GM21367 (cell line): ENCODE measurements around the gene OR51M1.
"Not testable (repeated sequence)": the region's sequence is repeated elsewhere in the genome, so short reads cannot be mapped to it uniquely, and the experiment has no call there.

Experiments used
- ATAC-seq: cut with Tn5 transposase; IDR thresholded peaks from one replicate; pipeline ENCODE4 v1.9.1; 2021; ENCODE audit not compliant: unreplicated experiment

OR51M1 gene, protein sequence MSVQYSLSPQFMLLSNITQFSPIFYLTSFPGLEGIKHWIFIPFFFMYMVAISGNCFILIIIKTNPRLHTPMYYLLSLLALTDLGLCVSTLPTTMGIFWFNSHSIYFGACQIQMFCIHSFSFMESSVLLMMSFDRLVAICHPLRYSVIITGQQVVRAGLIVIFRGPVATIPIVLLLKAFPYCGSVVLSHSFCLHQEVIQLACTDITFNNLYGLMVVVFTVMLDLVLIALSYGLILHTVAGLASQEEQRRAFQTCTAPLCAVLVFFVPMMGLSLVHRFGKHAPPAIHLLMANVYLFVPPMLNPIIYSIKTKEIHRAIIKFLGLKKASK

DNA sequence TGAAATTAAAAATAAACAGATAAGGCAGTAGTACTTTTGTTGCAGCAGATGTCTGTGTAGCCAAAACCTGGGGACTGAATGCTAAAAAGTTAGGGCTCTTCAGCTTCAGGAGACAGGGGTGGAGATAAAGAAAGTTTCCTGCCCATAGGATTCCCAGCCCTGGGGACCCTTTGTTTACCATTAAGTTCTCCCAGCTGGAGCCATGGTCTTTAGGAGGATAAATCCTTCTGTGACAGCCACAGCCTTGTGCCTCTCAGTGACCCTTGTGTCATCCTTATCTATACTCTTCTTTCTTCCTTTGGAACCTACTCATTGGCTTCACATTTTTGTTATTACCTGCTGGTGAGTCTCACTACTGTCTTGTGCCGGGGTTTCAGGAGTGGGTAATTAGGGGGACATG, at the start of gene OR51M1:
Gene OR51M1, plus strand, starts transcription at position 237 of the 400 bp plus-strand sequence. CDS start 5,587 bp downstream, outside the sequence.
- ATAC-seq: no peak

DNA sequence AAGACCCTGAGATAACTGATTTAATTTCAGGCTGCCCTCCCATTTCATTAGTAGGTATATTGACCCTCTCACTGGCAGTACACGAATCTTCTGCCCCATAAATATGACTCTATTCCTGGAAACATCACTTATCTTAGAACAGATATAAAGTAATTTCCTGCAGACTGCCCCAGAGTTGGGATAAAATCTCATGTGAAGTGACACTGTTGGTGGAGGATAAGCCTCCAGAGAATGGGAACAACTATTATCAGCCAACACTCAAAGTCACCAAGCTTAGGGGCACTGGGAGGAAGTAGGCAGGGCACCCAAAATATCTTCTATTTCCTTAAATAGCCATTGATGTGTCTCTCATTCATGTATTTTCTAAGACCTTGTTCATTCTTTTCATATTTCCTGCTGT, 48.4 kb upstream of the OR51M1 start:
- ATAC-seq: no peak

DNA sequence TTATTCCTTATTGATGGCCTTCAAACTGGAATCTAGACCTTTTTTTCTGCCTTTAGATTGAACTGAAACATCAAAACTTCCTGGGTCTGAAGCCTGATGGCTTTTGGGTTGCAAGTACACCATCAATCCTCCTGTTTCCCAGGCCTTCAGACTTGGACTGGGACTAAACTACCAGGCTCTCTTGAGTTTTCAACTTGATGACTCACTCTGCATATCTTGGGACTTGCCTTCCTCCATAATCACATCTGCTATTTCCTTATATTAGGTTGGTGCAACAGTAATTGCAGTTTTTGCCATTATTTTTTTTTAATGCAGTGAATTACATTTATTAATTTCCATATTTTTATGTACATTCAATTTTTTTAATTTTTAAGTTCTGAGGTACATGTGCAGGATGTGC, 47.3 kb upstream of the OR51M1 start:
- no peak for ATAC-seq

DNA sequence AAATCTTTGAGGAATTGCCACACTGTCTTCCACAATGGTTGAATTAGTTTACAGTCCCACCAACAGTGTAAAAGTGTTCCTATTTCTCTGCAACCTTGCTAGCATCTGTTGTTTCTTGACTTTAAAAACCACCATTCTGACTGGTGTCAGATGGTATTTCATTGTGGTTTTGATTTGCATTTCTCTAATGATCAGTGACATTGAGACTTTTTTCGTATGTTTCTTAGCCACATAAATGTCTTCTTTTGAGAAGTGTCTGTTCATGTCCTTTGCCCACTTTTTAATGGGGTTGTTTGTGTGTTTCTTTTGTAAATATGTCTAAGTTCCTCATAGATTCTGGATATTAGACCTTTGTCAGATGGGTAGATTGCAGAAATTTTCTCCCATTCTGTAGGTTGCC, 46.4 kb upstream of the OR51M1 start:
- not testable (repeated sequence) for ATAC-seq

DNA sequence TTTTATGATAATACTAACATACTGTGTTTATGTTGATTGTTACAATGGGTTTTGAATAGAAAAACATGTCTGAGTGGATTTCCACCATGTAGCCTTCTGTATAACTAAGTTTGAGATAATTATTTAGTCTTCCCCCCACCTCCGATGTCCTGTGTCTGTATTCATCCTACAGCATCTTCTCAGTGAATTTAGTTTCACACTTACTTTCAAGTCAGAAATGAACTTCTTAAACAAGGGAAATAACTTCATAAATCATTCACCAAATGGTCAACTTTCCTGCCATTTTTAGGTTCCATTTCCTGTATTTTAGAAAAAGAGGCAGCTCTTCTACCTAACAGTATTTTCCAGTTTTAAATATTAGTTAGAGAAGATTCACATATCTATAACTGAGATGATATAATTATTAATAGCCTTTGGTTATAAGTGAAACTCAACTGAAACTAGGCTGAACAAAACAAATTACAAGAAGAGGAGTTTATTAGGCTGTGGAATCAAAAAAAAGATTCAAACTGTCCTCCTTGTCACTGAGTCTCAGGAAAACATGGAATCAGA, 43.8 kb upstream of the OR51M1 start:
- ATAC-seq: peak; percentile 56

DNA sequence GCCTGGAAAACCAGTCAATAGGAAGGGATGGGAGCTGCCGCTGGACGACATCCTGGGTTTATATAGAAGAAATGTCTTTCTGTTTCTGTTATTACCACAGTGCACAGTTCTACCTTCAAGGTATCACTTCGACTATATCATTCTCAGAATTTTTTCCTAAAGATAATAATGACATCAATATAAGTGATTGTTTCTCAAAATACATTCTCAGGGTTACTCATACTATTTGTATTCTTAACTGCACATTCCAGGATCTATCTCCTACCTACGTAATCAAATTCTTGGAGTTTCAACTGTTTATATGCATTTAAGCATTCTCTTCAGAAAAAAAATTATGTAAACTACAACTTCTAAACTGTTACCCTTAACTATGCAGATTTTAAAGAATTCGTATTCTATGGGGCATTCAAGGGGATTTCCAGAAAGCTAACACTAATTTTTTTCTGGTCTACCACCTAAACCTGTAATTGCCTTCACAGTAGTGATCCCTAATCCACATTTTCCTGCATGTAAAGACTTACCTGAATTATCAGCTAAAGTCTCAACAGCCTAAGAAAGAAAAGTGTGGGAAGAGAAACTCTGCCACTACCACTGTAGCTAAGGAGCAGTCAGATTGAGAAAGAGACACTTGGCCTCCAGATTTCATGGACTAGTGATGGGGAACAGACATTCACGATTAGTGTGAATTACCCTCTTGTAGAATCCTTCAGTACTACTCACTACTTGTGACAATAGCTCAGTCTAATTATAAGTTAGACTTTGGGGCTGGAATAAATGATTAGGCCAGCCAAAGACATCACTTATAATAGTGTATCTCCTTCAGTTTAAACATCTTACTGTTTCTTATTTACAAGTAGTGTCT, 39.9 kb upstream of the OR51M1 start, which contains the start of gene OR51B5:
Gene OR51B5, minus strand, starts transcription at position 51 of the 862 bp plus-strand sequence. Its CDS starts 0 bp downstream, at position 51.
- ATAC-seq: no peak

DNA sequence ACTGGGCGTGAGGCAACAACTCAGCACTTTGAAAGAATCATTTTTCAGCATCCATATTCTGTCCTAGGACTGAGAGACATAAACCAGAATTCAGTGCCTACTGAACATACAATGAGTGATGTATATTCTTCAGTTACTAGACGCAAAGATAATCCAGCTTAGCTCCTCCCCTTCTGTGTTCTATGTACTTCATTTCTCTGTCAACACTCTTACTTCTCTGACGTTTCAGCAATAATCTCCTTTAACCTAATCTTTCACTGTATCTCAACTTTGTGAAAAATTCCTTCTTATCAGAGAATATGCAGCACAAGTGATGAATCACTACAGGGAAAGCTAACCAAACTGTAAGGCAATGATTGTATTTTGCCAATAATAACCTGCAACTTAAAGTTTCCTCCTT, 37.8 kb upstream of the OR51M1 start:
- no peak for ATAC-seq

DNA sequence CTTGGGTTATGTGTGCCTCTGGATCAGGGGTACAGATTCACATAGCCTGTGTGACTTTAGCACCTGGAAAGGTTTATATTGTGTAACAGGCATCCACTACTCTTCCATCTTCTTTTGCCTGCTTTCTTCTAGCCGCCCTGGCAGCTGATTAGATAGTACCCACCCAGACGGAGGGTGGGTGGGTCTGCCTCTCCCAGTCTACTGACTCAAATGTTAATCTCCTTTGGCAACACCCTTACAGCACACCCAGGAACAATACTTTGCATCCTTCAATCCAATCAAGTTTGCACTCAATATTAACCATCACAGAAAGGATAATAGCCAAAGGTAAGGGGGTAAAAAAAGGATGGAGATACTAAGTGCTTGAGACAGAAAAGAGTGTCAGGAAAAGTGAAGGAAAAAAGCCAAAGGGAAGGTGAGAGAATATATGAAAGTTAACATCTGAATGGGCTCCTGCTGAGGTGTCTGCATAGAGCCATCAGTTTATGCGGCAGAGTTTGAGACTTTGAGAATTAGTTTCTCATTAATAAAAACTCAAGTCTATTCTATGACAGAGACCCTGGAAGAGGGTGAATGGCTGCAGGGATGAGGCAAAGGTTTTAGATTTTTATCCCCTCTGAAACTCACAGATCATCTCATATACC, 34.9 kb upstream of the OR51M1 start:
- ATAC-seq: no peak

DNA sequence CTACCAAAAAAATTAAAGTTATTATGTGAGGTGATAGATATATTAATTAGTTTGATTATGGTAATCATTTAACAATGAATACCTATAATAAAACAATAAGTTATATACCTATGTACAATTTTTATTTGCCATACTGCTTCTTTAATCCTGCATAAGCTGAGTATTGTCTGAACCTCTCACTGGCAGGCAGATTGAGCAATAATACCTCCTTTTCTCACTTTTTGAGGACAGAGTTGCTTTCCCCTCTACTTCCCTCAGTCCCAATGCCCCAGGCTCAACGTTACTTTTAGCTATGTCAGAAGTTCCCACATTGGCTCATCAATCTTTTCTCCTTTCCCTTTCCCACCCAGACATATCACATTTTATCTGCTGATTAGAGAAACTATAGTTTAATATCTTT, 34.1 kb upstream of the OR51M1 start:
- ATAC-seq: no peak

DNA sequence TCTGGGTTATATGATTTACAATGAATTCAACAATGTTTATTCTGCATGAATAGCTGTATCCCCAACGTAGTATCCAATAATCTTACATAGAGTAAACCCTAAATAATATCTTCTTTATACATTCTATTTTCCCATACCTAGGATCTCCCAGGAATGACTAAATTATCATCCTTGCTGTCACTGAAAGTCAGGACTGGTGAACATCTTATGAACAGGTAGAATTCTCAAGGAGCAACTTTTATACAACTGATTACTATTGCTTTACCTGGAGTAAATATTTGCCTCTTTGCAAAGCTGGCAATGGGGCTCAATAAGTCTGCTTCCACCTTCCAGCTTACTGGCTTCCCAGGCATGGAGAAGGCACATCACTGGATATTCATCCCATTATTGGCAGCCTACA, 32.4 kb upstream of the OR51M1 start, which contains the start of gene OR51B6:
Gene OR51B6, plus strand, starts transcription at position 301 of the 400 bp plus-strand sequence. Its CDS starts 0 bp downstream, at position 301.
- no peak for ATAC-seq

DNA sequence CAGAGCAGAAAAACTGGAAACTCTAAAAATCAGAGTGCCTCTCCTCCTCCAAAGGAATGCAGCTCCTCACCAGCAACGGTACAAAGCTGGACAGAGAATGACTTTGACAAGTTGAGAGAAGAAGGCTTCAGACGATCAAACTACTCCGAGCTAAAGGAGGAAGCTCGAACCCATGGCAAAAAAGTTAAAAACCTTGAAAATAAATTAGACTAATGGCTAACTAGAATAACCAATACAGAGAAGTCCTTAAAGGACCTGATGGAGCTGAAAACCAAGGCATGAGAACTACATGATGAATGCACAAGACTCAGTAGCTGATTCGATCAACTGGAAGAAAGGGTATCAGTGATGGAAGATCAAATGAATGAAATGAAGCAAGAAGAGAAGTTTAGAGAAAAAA, 27.6 kb upstream of the OR51M1 start:
- not testable (repeated sequence) for ATAC-seq

DNA sequence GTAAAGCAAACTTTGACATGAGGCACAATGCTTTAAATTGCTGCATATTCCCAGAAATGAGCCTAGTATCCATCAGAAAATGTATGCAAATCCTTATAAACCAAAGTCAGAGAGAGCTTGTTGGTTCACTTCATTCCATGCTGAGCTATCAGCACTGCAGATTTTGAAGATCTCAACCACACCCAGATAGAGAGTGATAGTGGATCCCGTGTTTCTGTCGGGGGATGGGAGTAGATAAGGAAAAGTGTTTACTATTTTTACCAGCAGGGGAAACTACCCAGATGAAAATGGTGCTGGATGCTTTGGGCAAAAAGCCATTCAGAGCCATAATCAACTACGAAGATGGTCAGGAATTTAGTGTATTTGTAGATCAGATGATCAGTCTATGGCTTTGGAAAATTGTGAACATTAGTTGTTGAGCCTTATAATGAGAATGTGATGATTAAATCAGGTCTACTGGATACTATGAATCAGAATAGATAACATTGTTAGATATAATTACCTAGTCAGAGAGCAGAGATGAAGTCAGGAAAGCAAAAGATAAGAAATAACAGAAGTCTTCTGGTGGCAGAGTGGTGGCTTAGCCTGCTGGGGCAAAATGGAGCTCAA, 21.5 kb upstream of the OR51M1 start:
- no peak for ATAC-seq

DNA sequence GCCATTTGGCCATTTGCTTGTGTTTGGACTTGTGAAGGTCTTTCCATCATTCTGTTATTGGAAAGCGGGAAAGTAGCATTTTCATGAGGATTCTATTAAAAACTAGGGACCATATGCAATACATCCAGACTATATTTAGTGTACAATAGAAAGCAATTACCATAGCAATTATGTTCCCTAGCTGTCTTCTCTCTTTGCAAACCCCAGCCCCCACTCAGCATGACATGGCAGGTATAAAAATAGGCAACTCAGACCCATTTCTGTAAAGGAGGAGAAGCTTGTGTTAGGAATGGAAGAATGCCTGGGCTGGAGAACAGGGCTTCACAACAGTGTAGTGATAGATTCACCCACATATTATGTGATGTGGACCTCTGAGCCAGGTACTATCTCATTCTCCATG, 19.9 kb upstream of the OR51M1 start:
- no peak for ATAC-seq

DNA sequence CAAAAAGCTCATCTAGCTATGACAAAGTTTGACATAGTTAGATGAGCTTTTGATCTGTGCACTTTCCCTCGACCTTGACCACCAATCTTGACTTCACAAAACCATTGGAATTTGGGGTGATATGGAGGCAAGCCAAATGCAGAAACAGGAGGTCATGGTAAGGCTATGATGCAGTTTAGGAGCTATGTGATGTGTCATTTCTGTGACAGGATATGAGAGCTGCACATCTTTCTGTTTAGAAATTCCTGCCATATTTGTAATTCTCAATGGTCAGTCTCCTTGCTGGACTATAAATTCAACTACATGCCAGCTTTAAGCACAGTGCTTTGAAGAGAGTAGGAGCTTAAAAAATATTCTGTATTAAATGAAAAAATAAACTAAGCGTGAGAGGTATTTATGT, 19.4 kb upstream of the OR51M1 start:
- no peak for ATAC-seq

DNA sequence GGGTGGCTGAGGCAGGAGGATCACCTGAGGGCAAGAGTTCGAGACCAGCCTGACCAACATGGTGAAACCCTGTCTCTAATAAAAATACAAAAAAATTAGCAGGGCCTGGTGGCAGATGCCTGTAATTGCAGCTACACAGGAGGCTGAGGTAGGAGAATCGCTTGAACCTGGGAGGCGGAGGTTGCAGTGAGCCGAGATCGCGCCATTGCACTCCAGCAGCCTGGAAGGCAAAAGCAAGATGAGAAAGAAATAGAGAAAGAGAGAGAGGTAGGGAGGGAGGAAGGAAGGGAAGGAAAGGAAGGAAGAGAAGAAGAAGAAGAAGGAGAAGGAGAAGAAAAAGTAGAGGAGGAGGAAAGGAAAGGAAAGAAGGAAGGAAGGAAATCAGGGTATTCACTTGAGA, 17.2 kb upstream of the OR51M1 start:
- not testable (repeated sequence) for ATAC-seq

DNA sequence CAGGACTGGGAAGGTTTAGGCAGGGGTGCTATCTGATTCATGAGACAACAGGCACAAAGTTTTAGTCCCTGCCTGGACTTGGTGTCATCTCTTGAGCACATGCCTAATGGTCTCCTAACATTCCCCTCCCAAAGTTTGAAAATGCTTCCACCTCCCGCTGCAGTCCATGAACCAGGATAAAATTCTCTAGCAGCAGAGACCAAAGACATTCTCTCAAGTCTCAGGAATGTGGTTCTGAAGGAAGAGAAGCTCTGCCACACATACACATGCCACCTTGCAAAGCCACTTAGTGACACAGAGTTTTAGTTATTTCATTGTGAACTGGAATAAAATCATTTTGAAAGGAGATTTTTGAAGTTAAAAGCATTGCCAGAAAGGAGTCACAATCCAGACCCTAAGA, 16.8 kb upstream of the OR51M1 start:
- no peak for ATAC-seq

DNA sequence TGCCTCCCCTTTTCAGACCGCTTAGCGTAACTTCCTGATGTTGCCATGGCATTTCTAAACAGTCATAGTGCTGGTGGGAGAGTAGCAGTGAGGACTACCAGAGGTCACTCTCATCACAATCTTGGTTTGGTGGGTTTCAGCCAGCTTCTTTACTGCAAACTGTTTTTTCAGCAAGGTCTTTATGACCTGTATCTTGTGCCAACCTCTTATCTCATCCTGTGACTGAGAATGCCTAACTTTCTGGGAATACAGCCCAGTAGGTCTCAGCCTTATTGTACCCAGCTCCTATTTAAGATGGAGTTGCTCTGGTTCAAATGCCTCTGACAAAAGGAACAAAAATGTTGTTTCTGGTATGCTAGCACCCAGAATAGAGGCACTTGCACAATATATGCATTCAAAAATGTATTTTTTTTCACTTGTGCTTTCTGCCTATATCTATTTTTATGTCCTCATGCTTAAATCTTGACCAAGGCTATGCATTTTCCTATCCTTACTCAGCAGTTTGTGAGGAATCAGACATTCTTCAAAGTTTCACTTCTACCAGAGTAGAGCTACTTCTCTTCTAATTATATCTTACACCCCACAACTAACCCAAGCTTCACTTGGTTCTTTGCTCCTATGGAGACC, 16.1 kb upstream of the OR51M1 start:
- no peak for ATAC-seq

DNA sequence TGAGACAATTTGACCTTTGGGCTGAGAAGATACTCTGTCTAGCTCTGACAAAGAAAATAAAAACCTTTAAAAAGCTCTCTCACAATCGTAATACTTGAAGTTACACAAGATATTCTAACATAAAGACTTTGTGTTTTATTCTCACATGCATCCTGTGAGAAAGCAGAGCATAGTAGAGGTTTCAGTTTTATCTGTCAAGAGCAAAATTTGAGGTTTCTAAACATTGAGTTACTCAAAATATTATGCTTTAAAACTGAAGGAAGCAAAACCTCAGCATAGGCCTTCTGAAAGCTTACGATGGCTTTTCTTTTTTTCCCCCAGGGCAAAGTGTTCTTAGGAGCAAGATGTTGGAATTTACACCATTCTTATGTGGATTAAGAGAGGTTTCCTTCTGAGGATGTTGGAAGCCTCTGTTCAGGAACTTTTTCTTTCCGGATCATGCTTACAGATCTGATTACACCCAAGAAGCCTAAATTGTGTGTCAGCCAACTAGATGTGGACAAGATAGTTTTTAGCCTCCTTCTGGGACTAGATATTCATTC, 15.0 kb upstream of the OR51M1 start:
- no peak for ATAC-seq

DNA sequence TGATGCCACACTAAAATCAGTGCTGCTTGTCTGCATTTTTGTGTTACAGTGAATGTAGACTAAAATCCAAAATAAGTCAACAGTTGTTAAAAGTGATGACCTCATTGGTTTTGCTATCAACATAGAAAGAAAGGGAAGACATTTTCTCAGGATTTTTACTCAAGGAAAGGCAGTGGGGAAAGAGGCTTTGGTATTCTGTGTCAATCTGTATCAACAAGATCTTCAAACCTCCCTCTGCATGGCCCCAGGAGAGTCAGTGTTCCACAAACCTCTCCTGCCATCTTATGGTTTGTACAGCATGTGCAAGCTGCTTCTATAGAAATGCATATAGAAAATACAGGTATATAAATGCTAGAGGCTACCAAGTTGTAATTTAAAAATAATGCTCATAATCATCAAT, 13.8 kb upstream of the OR51M1 start:
- ATAC-seq: peak; percentile 62

DNA sequence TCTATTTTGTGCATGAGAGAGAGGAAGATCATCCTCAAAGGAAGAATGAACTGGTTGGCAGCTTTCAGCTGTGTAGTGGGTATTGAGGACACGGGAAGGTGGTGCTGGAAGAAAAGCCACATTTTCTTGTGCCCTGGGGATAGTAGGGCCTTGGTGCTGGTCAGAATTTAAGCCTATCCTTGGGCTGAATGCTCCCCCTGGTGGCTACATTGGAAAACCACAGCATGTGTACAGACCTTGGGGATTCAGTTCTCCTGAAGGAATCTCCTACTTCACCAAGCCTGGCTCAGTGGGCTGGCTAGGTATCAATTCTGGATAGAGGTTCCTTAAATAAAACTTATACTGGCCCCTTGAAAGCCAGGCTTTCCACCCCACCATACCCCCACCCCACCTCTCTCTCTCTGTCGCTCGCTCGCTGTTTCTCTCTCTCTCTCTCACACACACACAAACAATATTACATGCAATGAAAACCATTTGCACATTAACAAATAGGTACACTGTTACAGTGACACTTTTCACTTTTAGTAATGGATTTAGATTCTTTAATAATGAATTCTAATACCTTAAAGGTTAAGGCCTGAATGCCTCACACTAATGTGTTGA, 2.8 kb upstream of the OR51M1 start:
- ATAC-seq: peak; percentile 92
